D341Med (cell line): ENCODE measurements around the gene LDLRAD3.
"Not testable (repeated sequence)": the region's sequence is repeated elsewhere in the genome, so short reads cannot be mapped to it uniquely, and the experiment has no call there.

ENCODE experiments used
- DNase-seq: peaks from one replicate; pipeline ENCODE4 v3.0.0; 2012; ENCODE audit warnings: low spot score

Gene LDLRAD3, protein sequence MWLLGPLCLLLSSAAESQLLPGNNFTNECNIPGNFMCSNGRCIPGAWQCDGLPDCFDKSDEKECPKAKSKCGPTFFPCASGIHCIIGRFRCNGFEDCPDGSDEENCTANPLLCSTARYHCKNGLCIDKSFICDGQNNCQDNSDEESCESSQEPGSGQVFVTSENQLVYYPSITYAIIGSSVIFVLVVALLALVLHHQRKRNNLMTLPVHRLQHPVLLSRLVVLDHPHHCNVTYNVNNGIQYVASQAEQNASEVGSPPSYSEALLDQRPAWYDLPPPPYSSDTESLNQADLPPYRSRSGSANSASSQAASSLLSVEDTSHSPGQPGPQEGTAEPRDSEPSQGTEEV

GRCh38 chr11:35943713-35944502 is at the start of gene LDLRAD3:
Gene LDLRAD3, plus strand, starts transcription at chr11:35944062. Its CDS starts 37 bp downstream, at chr11:35944099.
- DNase-seq, result peak; percentile 91

GRCh38 chr11:35897019-35897418 is 46.8 kb upstream of the LDLRAD3 start:
- no peak for DNase-seq

DNA sequence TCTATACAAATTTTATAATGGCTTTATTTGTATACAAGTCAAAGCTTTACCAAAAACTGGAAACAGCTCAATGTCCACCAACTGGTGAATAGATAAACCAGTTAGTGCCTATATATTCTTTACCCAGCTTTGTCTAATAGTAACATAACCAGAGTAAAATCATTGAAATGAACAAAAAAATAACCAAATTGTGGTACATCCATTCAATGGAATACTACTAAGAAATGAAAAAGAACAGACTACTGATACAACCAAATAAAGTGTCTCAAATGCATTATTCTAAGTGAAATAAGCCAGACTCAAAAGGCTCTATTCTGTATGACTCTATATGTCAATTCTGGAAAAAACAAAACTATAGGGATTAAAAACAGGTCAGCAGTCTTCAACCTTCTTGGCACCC is 40.9 kb upstream of the LDLRAD3 start:
- no peak for DNase-seq

- no peak for DNase-seq
Measured at GRCh38 chr11:35905646-35906276, 38.1 kb upstream of the LDLRAD3 start.

GRCh38 chr11:35906277-35906661 is 37.6 kb upstream of the LDLRAD3 start:
- DNase-seq, result no peak

DNA sequence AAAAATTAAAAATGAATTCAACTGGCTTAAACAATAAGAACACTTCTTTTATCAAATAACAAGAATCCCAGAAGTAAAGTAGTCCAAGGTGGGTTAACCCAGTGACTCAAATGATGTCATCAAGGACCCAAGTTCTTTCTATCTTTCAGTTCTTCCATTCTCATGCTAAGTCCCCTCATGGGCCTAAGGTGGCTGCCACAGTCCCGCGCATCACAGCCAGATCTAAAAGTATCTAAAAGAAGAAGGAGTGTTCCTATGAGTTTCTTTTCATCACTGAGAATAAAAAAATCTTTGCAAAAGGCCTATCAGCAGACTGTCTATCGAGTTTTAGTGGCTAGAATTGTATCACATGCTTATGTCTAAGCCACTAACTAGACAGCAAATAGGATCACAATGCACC is 37.2 kb upstream of the LDLRAD3 start:
- DNase-seq, result no peak

- DNase-seq, result no peak
Measured at GRCh38 chr11:35907648-35908431, 36.0 kb upstream of the LDLRAD3 start.

- DNase-seq, result not testable (repeated sequence)
Measured at GRCh38 chr11:35908432-35908771, 35.5 kb upstream of the LDLRAD3 start.

GRCh38 chr11:35909511-35910265 is 34.2 kb upstream of the LDLRAD3 start:
- no peak for DNase-seq

DNA sequence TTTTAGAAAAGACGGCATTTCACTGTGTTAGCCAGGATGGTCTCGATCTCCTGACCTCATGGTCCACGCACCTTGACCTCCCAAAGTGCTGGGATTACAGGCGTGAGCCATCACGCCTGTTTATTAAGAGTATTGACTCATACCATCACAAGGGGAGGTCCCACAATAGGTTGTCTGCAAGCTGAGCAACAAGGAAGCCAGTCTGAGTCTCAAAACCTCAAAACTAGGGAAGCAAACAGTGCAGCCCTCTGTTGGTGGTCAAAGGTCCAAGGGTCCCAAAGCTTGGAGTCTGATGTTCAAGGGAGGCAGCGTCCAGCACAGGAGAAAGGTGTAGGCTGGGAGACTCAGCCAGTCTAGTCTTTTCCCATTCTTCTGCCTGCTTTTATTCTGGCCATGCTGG is 32.8 kb upstream of the LDLRAD3 start:
- DNase-seq, result no peak

DNA sequence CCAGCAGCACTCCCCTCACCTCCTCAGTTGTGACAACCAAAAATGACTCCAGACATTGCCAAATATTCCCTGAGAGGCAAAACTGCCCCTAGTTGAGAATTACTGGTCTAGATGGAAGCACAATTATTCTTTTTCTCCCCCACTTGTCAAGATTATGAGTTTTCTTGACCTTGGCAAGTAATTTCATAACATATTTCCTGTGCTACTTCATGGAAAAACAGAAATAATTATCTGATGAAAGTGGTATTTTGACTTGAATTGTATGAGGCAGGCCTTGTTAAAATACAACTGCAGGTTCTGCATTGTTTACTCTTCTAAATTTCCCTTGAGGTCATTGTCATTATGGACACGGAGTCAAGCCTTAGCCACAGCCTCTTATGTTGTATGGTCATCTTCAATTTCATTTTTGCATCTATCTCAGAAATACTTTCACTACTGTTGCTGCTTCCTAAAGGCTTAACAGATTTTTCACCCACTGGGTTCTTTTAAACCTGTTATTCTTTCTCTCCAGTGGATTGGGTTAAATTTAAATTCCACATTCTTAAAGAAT is 32.2 kb upstream of the LDLRAD3 start:
- DNase-seq, result no peak

GRCh38 chr11:35912436-35912835 is 31.4 kb upstream of the LDLRAD3 start:
- DNase-seq, result not testable (repeated sequence)

- no peak for DNase-seq
Measured at GRCh38 chr11:35912883-35913624, 30.8 kb upstream of the LDLRAD3 start.

DNA sequence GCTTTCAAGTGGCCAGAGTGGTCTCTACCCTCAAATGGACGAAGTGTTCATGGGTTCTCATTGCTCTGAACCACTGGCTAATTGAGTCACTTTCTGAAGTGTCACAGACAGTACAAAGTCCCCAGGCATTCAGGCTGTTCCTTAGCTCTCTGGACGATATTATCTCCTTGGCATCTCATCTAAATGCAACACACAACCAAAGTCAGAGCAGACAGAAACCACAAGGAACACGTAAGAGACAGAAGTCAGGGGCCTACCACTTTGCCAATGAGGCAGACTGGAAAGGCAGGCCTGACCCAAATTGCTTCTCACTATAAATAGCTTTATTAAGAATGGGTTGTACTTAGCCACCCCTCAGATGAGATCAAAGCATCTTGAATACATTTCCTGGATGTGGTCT is 29.0 kb upstream of the LDLRAD3 start:
- no peak for DNase-seq

- DNase-seq, result no peak
Measured at GRCh38 chr11:35916270-35916669, 27.6 kb upstream of the LDLRAD3 start.

GRCh38 chr11:35917676-35918075 is 26.2 kb upstream of the LDLRAD3 start:
- no peak for DNase-seq

DNA sequence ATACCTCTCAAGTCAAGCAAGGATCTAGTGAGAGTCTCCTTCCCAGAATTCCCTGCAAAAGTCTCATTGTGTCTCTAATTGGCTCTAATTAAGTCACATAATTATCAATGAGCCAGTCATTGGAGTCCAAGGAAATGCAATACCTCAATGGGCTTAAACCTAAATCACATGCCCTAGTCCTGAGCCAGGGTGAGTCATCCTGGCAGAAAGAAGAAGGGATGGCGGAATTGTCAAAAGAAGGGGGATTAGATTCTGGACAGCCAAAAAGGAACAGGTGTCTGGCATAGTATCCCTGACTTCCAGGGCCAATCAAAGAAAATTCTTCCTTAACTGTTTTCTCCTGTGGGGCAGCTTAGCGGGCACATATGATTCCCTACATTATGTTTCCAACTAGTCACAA is 25.1 kb upstream of the LDLRAD3 start:
- DNase-seq, result no peak

DNA sequence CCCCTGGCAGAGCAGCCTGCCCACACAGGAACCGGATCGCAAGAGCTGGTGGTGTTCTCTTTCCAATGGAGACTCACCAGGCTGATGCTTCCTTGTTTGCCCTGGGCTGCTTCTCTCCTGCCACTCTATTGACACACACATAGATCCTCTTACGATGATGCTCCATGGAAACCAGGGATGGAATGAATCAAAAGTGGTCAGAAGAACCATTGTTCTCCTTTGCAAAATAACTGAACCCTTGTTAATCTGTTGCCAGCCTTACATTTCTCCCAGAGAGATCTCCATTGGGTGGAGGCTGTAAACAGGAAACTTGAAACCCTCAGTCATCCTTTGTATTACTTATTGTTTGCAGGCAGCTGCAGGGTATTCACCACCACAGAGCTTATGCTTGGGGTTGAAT is 24.6 kb upstream of the LDLRAD3 start:
- no peak for DNase-seq

- no peak for DNase-seq
Measured at GRCh38 chr11:35923452-35923851, 20.4 kb upstream of the LDLRAD3 start.

- no peak for DNase-seq
Measured at GRCh38 chr11:35924811-35925210, 19.1 kb upstream of the LDLRAD3 start.

DNA sequence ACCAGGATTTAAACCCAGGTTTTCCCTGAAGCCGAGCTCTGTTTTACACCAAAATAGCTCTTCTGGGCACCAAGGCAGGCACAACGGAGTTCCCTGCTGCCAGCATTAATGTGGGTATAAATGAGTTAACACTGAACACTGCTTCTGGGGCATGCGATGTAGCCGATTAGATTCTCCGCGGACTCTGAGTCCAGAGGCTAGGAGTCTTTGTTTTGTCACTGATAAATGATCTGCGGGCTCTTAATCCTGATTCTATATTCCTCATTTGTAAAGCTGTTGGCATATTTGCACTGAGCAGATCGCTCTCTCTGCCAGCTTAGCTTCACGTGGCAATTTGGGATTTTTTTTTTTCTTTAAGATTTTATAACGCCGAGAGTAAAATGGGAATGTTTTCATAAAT is 16.8 kb upstream of the LDLRAD3 start:
- DNase-seq, result no peak
